K562 (cell line): ENCODE data around the gene RAPGEF5. TPM values are rescaled to one million over a fixed set of nuclear protein-coding genes. Genes with fewer than 3 reads are reported as not detected.
A peak's percentile ranks its signal among the peaks of the same experiment; 100 is the strongest.

ENCODE experiments used
- EHMT2 ChIP-seq: fragments of 450-650 bp; IDR thresholded peaks from 2 replicates; pipeline ENCODE4 v1.6.1; 2018; ENCODE audit warnings: antibody characterized with exemption
- EP300 ChIP-seq: IDR thresholded peaks from 2 replicates; pipeline ENCODE4 v1.6.1; 2012; ENCODE audit warnings: low read length, improper control_type of control experiment
- ETV5 ChIP-seq: sonication (generic); formaldehyde crosslinking; IDR thresholded peaks from 2 replicates; pipeline ENCODE4 v1.4.0; 2020; ENCODE audit warnings: low read depth, mild to moderate bottlenecking, missing genetic modification reagents
- FOS ChIP-seq: IDR thresholded peaks from 3 replicates; pipeline ENCODE4 v1.6.1; 2011; ENCODE audit not compliant: insufficient read length; ENCODE audit errors: extremely low read depth
- JUND ChIP-seq, 2 experiments: IDR thresholded peaks; 2 replicates in 1 of 2; 3 replicates in 1 of 2; pipeline ENCODE4 v1.6.1; 2011; ENCODE audit warnings: borderline replicate concordance in 2 of 2, low read depth in 2 of 2, low read length in 2 of 2, improper control_type of control experiment in 1 of 2, missing biosample characterization in 1 of 2, missing genetic modification characterization in 1 of 2, missing genetic modification reagents in 1 of 2
- SIX5 ChIP-seq, 2 experiments: IDR thresholded peaks; 2 replicates each; pipeline ENCODE4 v1.6.1; 2011; ENCODE audit warnings: low read length in 2 of 2, borderline replicate concordance in 1 of 2, low read depth in 1 of 2, mild to moderate bottlenecking in 1 of 2, moderate library complexity in 1 of 2; ENCODE audit not compliant: insufficient read depth in 1 of 2
- ZNF175 ChIP-seq: fragments of 200-800 bp; sonication (Bioruptor generic); IDR thresholded peaks from 2 replicates; pipeline ENCODE4 v1.6.1; 2016; ENCODE audit warnings: low read depth, mild to moderate bottlenecking, missing genetic modification characterization, missing compliant biosample characterization
- polyA plus RNA-seq, 8 experiments: library from polyadenylated mRNA; depleted of rRNA in 4 of 8; stranded (reverse) in 5 of 8; unstranded in 3 of 8; fragments of >200 nt; fragmentation: Nextera tagmentation in 2 of 8; fragmentation: Illumina TruSeq in 1 of 8; extraction: Ambion mirVana in 2 of 8; extraction: Trizol in 1 of 8; gene quantifications; 2 replicates each; pipeline versions ENCODE4 v1.2.1 to v1.2.3, GENCODE V29; 2011 to 2014; ENCODE audit warnings: inconsistent platforms in 1 of 8, missing spikeins in 1 of 8
- total RNA-seq, 7 experiments: library from RNA; depleted of rRNA in 6 of 7; stranded (reverse); fragments of >200 nt in 6 of 7; fragmentation: Illumina TruSeq in 2 of 7; extraction: Trizol in 2 of 7; gene quantifications; 2 replicates each; pipeline versions ENCODE4 v1.2.1 to v1.2.3, GENCODE V29; 2011 to 2021; ENCODE audit warnings: low replicate concordance in 1 of 7
- TF ChIP-seq, protein P1 (sequence below): sonication (generic); formaldehyde crosslinking; IDR thresholded peaks from 2 replicates; pipeline ENCODE4 v1.4.0; 2020; ENCODE audit warnings: mild to moderate bottlenecking, missing genetic modification reagents
- TF ChIP-seq, protein P2 (sequence below): fragments of 450-650 bp; IDR thresholded peaks from 2 replicates; pipeline ENCODE4 v1.6.1; 2017; ENCODE audit warnings: antibody characterized with exemption, mild to moderate bottlenecking
- TF ChIP-seq, protein P3 (sequence below): fragments of 250-450 bp; sonication (Bioruptor Pico); IDR thresholded peaks from 2 replicates; pipeline ENCODE4 v1.5.1; 2021; ENCODE audit warnings: mild to moderate bottlenecking
- TF ChIP-seq, protein P4 (sequence below): fragments of 250-450 bp; sonication (Bioruptor Pico); IDR thresholded peaks from 2 replicates; pipeline ENCODE4 v1.8.0; 2021; ENCODE audit warnings: moderate library complexity, mild to moderate bottlenecking, inconsistent platforms
- TF ChIP-seq, protein P5 (sequence below), 2 experiments: fragments of 200-800 bp in 1 of 2; sonication (Bioruptor generic) in 1 of 2; sonication (generic) in 1 of 2; formaldehyde crosslinking in 1 of 2; IDR thresholded peaks in 1 of 2; conservative IDR thresholded peaks in 1 of 2; 2 replicates each; pipeline versions ENCODE4 v1.5.0 to v1.6.1; 2016 to 2020; ENCODE audit warnings: missing compliant biosample characterization in 1 of 2, missing genetic modification characterization in 1 of 2, missing genetic modification reagents in 1 of 2

Gene RAPGEF5
- total and polyA plus RNA-seq, 9 of the 15 experiments (the other 6 are each of a cell fraction or from before 2014, with no cell fraction given), result 0.39 to 2.0 (median 1.1) TPM

DNA sequence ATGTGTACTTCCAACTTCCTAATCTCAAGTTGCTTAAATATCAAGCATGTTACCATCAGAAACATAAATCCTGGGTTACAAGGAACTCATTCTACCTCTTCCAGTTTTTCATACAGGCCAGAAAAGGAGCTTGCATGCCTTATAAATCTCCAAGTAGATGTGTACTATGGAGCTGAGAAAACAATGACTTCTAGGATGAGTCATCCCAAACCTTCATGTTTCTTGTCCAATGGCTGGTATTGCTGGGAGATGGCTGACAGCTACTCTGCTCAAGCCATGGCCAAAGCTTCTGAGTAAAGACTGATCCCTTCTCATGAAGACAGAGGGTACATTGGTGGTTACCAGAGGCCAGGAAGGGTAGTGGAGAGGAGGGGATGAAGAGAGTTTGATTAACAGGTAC, 8.6 kb downstream of the RAPGEF5 start (continued):
- TF ChIP-seq, protein P1, sequence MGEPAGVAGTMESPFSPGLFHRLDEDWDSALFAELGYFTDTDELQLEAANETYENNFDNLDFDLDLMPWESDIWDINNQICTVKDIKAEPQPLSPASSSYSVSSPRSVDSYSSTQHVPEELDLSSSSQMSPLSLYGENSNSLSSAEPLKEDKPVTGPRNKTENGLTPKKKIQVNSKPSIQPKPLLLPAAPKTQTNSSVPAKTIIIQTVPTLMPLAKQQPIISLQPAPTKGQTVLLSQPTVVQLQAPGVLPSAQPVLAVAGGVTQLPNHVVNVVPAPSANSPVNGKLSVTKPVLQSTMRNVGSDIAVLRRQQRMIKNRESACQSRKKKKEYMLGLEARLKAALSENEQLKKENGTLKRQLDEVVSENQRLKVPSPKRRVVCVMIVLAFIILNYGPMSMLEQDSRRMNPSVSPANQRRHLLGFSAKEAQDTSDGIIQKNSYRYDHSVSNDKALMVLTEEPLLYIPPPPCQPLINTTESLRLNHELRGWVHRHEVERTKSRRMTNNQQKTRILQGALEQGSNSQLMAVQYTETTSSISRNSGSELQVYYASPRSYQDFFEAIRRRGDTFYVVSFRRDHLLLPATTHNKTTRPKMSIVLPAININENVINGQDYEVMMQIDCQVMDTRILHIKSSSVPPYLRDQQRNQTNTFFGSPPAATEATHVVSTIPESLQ (CRISPR knock-in tag), result no peak
- TF ChIP-seq, protein P2, sequence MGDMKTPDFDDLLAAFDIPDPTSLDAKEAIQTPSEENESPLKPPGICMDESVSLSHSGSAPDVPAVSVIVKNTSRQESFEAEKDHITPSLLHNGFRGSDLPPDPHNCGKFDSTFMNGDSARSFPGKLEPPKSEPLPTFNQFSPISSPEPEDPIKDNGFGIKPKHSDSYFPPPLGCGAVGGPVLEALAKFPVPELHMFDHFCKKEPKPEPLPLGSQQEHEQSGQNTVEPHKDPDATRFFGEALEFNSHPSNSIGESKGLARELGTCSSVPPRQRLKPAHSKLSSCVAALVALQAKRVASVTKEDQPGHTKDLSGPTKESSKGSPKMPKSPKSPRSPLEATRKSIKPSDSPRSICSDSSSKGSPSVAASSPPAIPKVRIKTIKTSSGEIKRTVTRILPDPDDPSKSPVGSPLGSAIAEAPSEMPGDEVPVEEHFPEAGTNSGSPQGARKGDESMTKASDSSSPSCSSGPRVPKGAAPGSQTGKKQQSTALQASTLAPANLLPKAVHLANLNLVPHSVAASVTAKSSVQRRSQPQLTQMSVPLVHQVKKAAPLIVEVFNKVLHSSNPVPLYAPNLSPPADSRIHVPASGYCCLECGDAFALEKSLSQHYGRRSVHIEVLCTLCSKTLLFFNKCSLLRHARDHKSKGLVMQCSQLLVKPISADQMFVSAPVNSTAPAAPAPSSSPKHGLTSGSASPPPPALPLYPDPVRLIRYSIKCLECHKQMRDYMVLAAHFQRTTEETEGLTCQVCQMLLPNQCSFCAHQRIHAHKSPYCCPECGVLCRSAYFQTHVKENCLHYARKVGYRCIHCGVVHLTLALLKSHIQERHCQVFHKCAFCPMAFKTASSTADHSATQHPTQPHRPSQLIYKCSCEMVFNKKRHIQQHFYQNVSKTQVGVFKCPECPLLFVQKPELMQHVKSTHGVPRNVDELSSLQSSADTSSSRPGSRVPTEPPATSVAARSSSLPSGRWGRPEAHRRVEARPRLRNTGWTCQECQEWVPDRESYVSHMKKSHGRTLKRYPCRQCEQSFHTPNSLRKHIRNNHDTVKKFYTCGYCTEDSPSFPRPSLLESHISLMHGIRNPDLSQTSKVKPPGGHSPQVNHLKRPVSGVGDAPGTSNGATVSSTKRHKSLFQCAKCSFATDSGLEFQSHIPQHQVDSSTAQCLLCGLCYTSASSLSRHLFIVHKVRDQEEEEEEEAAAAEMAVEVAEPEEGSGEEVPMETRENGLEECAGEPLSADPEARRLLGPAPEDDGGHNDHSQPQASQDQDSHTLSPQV, result peak; percentile 61; the same call in 1 of the 2 replicates
- TF ChIP-seq ZNF175 (CRISPR knock-in tag) (0 out of 2 replicates have a peak, but pooled peaks have one; percentile 1), FOS (peak; percentile 1), JUND (IDR thresholded peaks at IDR 0.05; ENCODE audit: borderline replicate concordance, low read depth, low read length) (peak; percentile 85), JUND (tag; IDR thresholded peaks at IDR 0.05; ENCODE audit: borderline replicate concordance, low read depth, low read length) (peak; percentile 82; the same call in 1 of the 3 replicates), SIX5 (IDR thresholded peaks at IDR 0.05; ENCODE audit: borderline replicate concordance in 1 of 2, insufficient read depth in 1 of 2, low read depth in 1 of 2, low read length in 2 of 2) (no peak), EHMT2 (peak; percentile 52; the same call in 1 of the 2 replicates), ETV5 (0 out of 2 replicates have a peak, but pooled peaks have one; percentile 34), EP300 (no peak)
- TF ChIP-seq, protein P3, sequence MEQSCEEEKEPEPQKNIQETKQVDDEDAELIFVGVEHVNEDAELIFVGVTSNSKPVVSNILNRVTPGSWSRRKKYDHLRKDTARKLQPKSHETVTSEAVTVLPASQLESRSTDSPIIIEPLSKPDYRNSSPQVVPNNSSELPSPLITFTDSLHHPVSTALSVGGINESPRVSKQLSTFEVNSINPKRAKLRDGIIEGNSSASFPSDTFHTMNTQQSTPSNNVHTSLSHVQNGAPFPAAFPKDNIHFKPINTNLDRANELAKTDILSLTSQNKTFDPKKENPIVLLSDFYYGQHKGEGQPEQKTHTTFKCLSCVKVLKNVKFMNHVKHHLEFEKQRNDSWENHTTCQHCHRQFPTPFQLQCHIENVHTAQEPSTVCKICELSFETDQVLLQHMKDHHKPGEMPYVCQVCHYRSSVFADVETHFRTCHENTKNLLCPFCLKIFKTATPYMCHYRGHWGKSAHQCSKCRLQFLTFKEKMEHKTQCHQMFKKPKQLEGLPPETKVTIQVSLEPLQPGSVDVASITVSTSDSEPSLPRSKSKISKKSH (CRISPR knock-in tag), result no peak
- TF ChIP-seq, protein P4, sequence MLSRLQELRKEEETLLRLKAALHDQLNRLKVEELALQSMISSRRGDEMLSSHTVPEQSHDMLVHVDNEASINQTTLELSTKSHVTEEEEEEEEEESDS, result no peak
- TF ChIP-seq, protein P5, sequence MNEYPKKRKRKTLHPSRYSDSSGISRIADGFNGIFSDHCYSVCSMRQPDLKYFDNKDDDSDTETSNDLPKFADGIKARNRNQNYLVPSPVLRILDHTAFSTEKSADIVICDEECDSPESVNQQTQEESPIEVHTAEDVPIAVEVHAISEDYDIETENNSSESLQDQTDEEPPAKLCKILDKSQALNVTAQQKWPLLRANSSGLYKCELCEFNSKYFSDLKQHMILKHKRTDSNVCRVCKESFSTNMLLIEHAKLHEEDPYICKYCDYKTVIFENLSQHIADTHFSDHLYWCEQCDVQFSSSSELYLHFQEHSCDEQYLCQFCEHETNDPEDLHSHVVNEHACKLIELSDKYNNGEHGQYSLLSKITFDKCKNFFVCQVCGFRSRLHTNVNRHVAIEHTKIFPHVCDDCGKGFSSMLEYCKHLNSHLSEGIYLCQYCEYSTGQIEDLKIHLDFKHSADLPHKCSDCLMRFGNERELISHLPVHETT (CRISPR knock-in tag; conservative IDR thresholded peaks at IDR 0.05 in 1 of 2, IDR thresholded peaks at IDR 0.05 in 1 of 2), result 0 out of 4 replicates have a peak, but pooled peaks of 1 of the 2 experiments have one; percentile 32
- TF ChIP-seq, all 486 proteins: peak for 11
